Cerebellar cortex (tissue), 1 donor: ENCODE measurements around the gene RAB9A.
A peak's percentile ranks its signal among the peaks of the same experiment; 100 is the strongest.
"Not testable (repeated sequence)": the region's sequence is repeated elsewhere in the genome, so short reads cannot be mapped to it uniquely, and the experiment has no call there.

ENCODE experiments used
- DNase-seq: peaks from one replicate; pipeline ENCODE4 v3.0.0-alpha.2; 2015; ENCODE audit warnings: low spot score

RAB9A gene

DNA sequence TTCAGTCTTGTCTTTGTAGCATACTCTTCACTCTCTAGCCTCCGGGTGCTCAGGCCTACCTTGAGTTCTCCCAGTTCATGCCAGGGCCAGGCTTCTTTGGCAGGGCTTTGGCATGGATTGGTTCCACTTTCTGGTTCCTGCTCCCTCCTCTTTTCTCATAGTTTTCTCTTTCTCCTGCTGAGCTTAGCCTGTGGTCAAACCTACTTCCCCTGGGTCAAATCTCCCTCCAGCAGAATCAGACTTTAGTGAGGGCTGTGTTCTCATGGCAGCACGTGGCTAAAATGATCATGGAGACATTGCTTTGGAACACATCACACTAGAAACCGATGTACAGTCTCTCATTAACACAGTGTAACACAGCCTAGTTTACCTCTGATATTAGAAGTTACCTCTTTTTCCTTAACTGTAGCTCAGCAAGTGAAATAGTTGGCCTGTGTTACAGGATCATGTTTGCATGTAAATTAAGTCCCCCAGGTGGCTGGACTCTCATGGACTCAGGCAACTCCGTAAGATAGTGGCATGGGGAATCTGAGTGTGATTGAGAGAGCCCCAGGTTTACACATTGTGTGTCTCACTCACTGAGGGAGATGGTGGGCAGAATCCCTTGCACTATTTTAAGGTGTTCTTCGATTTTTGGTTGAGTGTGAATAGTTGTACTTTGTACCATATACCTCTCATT lies 13.3 kb downstream of the RAB9A start:
- DNase-seq = no peak

DNA sequence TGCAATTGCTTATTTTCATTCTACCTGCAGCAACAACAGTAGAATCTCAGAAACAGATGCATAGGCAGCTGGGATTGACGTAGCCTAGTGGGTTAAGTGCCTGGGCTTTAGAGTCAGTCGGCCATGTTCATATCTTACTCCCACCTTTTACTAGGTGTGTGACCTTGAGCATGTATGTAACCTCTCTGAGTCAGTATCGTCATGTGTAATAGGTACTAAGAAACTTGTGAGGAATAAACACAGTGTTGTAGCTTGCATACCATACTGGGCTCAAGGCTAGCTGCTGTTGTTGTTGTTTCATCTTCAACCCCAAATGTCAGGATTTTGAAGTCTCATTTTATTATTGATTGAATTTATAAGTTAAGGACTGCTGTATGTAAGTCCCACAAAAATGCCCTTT lies 14.2 kb downstream of the RAB9A start:
- no peak for DNase-seq

DNA sequence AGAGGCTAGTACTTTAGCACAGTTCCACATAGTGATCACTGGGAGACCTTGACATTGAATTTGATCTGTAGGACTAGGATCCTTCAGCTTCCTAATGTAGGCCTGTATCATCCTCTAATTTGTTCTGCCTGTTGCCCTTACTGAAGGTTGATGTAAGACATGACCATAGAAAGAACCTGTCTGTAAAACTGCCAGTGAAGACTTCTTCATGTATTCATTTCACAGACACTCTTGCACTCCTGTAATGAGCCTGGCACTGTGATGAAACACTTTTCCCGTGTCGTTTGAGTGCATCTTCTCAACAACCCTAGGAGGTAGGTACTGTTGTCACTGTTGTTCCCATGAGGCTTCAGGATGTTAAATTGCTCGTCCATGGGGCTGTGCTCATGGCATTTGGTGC lies 14.7 kb downstream of the RAB9A start:
- DNase-seq = no peak

GRCh38 chrX:13711141-13711540 lies 22.2 kb downstream of the RAB9A start:
- no peak for DNase-seq

DNA sequence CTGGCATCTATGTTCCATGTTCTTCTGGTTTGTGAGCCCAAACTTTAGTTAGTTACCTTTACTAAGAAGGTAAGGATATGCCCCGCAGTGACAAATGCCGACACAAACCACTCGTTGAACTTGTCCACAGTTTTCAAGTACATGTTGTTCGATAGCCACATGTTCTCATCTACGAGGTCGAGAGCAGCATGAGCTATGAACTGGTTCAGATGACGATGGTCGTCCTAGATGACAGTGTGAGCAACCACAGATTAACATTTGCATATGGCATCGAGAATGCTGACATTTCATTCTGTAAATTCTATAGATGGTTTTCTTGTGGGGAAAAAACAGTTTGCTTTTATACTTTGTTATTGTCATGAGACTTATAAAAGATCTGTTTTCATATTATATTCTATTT lies 27.5 kb downstream of the RAB9A start:
- no peak for DNase-seq

DNA sequence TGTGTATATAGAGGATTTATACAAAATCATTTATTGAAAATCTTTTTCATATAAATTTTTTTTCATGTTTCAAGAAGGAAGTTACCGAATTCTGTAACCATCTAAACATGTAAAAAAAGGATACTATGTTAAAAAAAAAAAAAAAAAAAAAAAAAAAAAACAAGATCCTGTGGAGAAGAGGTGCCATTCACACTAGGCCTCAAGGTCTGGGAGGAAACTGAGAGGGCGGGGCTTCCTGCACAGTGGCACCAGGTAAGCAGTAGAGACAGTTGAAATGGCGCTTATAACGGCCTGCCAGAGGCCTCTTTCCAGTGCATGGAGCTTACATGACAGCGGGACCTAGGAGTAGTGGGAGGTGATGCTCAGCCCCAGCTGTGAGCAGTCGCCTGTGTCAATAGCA lies 28.0 kb downstream of the RAB9A start:
- DNase-seq = no peak

DNA sequence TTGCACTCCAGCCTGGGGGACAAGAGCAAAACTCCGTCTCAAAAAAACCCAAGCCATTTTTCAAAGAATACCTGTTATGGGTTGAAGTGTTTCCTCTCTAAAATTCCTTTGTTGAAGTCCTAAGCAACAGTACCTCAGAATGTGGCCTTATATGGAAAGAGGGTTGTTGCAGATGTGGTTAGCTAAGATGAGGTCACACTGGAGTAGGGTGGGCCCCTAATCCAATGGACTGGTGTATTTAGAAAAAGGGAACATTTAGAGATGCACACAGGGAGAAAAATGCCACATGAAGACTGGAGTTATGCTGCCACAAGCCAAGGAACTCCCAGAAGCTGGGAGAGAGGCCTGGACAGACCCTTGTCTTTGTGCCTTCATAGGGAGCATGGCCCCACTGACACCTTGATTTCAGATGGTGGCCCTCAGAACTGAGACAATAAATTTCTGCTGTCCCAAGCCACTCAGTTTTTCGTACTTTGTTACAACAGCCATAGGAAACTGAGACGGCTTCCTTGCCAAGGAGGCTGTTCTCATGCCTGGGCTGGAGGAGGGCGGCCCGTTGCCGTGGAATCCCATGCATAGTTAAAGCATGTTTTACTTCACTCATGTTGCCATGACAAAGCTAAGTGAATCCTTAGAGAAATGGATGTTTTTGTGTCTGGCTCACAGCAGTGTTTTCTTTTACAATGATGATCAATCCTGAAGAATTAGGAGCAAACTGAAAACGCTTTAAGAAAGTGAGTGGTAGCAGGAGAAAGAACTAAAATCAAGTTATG lies 29.0 kb downstream of the RAB9A start:
- no peak for DNase-seq

DNA sequence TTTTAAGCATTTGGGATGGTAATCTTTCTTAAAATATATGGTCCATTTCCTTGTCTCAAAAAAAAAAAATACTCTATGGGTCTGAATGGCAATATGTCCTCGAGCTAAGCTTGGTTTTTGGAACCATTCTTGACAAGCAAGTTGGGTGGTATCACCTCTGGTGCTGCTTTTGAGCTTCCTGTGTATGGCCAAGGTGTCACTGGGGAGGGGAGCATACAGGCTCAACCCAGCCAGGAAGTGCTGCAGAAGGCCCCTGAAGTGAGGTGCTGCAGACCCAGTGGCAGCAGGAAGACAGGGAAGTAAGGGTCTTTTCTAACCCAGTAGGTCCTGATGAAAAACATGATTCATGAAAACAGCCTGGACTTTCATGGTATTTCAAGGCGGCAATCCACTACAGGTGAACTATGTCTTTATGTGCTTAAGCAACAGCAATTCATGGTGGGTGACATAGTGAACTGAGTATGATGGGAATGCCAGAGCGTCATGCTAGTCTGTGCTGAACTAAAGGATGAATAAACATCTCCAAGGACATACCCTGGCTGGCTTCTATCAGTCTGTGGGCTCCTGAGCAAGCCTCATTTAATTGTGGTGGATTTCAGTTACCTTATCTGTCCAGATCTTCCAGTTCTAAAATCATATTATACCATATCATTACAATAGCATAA lies 30.4 kb downstream of the RAB9A start:
- DNase-seq = no peak

DNA sequence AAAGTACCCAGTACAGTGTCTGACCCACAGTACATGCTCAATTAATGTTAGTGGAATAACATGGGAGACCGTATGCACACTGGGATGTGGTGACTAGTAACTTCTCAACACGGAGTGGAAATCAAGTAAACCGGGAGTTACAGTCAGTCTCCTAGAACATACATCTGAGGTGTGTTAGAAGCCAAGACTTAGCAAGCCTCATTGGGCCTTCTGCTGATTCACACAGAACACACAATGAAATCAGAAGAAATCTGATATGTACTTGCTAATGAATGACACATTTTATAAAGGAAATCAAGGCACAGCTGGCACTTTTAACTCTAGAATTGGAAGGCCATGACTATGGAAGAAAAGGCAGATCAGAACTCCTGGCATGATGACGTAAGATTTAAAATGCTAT lies 32.4 kb downstream of the RAB9A start:
- no peak for DNase-seq

DNA sequence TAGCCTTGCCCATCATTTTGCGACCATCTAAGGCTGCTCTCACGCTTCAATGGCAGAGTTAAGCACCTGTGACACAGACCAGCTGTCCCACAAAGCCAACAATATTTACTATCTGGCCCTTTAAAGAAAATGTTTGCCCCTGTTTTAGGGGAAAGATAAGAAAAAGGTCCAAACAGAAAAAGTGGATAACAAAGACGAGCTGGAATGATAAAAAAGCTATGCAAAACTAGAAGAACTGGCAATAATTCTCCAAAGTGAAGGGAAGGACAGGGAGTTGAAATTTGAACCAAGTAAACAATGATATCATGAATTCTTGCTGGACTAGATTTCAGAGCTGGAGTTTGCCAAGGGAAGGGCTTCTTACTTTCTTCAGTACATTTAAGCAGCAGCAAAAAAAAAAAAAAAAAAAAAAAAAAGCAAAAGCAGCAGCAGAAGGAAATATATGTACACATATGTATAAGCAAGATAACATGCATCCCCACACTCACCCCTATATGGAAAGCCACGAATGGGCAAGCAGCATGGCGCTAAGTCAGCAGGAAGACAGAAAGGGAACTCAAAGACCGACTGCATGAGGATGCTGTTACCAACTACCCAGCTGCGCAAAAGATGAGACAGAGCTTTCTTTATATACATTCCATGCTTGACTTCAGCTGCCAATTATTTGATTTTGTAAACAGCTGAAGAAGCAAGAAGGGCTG lies 33.0 kb downstream of the RAB9A start:
- no peak for DNase-seq

GRCh38 chrX:13724878-13725277 lies 36.0 kb downstream of the RAB9A start:
- DNase-seq = not testable (repeated sequence)

GRCh38 chrX:13726583-13726982 lies 37.7 kb downstream of the RAB9A start:
- not testable (repeated sequence) for DNase-seq

DNA sequence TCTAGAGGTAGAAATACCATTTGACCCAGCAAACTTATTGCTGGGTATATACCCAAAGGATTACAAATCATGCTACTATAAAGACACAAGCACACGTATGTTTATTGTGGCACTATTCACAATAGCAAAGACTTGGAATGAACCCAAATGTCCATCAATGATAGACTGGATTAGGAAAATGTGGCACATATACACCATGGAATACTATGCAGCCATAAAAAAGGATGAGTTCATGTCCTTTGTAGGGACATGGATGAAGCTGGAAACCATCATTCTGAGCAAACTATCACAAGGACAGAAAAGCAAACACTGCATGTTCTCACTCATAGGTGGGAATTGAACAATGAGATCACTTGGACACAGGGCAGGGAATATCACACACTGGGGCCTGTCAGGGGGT lies 41.6 kb downstream of the RAB9A start:
- not testable (repeated sequence) for DNase-seq

DNA sequence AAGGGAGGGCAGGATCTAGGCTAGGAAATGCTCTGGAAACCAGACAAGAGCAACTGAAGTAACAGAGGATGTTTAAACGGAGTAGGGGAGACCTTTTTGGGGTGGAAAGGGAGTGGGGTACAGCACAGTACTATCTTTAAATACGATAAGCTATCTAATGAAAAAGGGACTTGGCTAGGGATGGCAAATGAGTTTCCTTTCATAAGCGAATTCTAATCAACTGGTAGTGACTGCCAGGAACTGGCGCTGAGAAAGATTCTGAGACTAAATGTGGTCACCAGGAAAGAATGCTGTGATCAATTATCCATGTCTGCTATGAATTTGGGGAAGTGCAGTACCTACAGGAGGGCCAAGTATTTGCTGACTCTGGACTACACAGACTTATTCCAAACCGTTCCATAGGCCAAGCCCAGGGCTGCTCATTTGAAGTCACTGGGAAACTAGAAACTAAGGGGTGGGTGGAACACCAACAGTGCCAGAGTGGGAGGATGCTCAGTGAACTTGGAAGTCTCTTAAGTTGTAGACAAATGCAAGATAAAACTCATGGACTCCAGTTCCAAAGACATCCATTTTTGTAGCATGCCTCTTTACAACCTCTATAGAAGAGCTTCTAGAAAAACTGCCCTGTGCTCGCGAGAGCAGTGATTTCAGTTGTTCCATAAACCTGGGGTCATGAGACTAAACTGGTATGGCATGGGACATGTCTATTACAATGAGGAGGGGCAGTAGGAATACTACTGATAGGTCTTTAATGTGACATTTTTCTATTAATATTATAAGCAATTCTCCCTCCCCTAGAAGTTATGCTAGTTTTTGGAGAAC lies 43.5 kb downstream of the RAB9A start:
- no peak for DNase-seq

DNA sequence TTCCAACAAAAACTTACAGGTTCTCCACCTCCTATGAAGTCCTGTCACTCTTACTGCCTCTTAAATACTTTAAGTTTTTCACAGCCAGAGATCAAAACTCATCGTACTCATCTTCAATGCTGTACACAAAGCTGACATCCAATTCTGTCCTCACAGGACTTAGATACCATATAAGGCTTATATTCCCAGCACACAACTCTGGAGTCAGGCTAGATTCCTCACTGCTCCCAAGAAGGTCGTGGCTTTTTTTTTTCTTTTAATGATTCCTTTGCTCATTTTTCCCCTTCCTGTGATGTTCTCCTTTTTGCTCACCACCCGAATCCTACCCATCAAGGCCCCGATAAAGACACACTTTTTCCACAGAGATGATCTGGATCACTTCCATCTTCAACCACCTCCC lies 44.6 kb downstream of the RAB9A start:
- DNase-seq = no peak

DNA sequence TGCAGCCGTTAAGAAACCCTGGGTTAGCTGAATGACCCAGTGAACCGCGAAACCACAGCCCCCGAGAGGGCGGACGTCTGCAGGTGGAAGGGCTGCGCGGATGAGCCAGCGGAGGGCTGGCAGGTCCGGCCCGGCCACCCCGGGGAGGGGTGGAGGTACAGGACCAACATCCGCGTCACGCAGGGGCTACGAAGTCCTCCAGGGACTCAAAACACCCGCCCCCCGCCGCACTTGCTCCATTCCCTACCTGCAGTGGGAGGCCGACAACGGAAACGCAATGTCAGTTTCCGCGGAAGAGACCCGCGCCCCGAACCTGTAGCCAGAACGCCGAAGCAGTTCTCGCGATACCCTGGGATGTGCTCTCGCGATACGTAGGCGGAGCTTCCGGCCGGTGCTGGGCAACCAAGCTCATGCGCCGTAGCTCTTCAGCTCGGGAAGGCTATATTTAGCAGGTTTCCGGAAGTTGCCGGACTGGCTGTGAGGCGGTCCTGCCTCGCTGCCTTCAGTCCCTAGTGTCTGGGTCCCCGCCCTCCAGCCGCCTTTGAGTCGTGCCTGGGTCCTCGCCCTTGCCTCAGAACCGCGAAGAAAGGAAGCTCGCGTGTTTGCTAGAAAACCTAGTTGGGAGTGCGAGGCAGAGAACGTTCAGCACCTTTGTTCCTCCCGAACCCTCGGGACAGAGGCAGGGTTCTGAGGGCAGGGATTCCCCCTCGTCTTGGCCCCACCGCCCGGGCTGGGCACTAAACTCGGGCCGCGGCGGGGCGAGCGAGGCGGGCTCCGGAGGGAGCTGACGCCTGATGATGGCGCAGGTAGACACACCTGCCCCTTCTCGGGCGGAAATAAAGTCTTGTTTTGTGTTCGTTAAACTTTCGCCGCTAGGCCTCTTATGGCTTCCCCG lies 45.6 kb downstream of the RAB9A start, which contains the start of the genes OFD1 and TRAPPC2:
OFD1 (plus strand) TSS at position 471 of the 895 bp plus-strand sequence; CDS start at position 795, 324 bp downstream.
TRAPPC2 (minus strand) TSS at position 343 of the 895 bp plus-strand sequence. CDS start 14,657 bp downstream, outside the sequence.
- DNase-seq = peak; percentile 95

DNA sequence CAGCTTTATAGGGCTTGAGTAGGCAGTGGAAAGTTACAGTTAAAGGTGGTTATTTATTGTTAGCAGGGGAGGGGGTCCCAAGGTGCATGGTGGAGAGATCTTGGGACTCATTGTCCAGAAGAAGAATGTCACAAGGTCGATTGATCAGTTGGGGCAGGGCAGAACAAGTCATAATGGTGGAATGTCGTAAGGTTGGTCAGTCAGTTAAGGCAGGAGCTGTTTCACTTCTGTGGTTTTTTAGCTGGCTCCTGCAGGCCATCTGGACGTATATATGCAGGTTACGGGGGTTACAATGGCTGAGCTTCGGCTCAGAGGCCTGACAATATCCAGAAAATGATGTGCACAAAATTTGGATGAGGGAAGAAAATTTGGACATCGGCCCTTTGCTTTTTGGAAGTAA lies 52.8 kb downstream of the RAB9A start:
- no peak for DNase-seq

- DNase-seq = no peak
Observed at GRCh38 chrX:13742397-13743176, 53.7 kb downstream of the RAB9A start.

- DNase-seq = peak; percentile 49
Observed at GRCh38 chrX:13747836-13748235, 58.9 kb downstream of the RAB9A start.
